ENCODE measurements around the gene CHMP1A. TPM values are rescaled to one million over a fixed set of nuclear protein-coding genes. Genes with fewer than 3 reads are reported as not detected.

The CHMP1A gene
- total and polyA plus RNA-seq, 2 donors (not counting 1 experiment from before 2014, with no cell fraction given), result 61.0 to 66.2 TPM

DNA sequence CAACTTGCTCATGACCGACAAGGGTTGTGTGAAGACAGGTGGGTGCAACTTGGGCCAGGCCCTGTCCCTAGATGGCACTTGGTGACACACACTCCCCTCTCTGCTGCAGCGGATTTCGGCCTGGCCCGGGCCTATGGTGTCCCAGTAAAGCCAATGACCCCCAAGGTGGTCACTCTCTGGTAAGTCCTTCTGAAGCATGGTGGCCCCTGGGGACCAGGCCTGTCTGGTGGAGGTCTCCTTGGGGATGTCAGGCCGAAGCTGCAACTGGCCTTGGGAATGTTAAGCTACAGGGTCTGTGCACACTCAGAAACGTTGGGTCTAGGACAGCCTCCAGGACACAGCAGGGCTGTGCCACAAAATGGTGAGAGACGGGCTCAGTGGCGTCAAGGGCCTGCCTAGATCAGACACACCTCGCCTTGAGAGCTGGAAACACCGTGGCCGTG lies 35.8 kb upstream of the CHMP1A start:
- no peak for TF ChIP-seq EZH2 (IDR thresholded peaks at IDR 0.05; ENCODE audit: low read length, missing control alignments)
- TF ChIP-seq, protein P1, sequence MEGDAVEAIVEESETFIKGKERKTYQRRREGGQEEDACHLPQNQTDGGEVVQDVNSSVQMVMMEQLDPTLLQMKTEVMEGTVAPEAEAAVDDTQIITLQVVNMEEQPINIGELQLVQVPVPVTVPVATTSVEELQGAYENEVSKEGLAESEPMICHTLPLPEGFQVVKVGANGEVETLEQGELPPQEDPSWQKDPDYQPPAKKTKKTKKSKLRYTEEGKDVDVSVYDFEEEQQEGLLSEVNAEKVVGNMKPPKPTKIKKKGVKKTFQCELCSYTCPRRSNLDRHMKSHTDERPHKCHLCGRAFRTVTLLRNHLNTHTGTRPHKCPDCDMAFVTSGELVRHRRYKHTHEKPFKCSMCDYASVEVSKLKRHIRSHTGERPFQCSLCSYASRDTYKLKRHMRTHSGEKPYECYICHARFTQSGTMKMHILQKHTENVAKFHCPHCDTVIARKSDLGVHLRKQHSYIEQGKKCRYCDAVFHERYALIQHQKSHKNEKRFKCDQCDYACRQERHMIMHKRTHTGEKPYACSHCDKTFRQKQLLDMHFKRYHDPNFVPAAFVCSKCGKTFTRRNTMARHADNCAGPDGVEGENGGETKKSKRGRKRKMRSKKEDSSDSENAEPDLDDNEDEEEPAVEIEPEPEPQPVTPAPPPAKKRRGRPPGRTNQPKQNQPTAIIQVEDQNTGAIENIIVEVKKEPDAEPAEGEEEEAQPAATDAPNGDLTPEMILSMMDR (conservative IDR thresholded peaks at IDR 0.05 in 1 of 2, IDR thresholded peaks at IDR 0.05 in 1 of 2; ENCODE audit: low read depth in 1 of 2, low read length in 2 of 2), result no peak
- Histone ChIP-seq H3K9me3 (ENCODE audit: control insufficient read depth, insufficient read depth, low read depth, low read length) (no peaks in the 10 kb centered on the region), H3K9ac (ENCODE audit: insufficient read depth, low read length) (no peak overlapping the region), H3K4me2 (ENCODE audit: extremely low read depth, insufficient read depth, low read length) (no peak overlapping the region), H2AFZ (ENCODE audit: low read length) (no peak overlapping the region), H3K4me3 (replicated peaks in 1 of 4; ENCODE audit: control extremely low read depth in 1 of 4, insufficient read depth in 1 of 4, low read depth in 3 of 4, low read length in 4 of 4) (no peak overlapping the region), H3K27ac (ENCODE audit: insufficient read depth, low read length) (no peak overlapping the region), H3K79me2 (ENCODE audit: control insufficient read depth, insufficient read depth, low read length) (peaks cover 6% of the 10 kb centered on the region), H3K36me3 (ENCODE audit: control insufficient read depth, insufficient read depth, low read length) (peaks cover 47% of the 10 kb centered on the region), H4K20me1 (ENCODE audit: control insufficient read depth, extremely low read depth, insufficient read depth, low read length) (no peaks in the 10 kb centered on the region), H3K4me1 (ENCODE audit: control insufficient read depth, extremely low read depth, insufficient read depth, low read length) (peaks cover 5% of the 10 kb centered on the region), H3K27me3 (ENCODE audit: control insufficient read depth, insufficient read depth, low read length) (no peaks in the 10 kb centered on the region)
- DNase-seq (ENCODE audit: low read depth in 2 of 2), result no peak

DNA sequence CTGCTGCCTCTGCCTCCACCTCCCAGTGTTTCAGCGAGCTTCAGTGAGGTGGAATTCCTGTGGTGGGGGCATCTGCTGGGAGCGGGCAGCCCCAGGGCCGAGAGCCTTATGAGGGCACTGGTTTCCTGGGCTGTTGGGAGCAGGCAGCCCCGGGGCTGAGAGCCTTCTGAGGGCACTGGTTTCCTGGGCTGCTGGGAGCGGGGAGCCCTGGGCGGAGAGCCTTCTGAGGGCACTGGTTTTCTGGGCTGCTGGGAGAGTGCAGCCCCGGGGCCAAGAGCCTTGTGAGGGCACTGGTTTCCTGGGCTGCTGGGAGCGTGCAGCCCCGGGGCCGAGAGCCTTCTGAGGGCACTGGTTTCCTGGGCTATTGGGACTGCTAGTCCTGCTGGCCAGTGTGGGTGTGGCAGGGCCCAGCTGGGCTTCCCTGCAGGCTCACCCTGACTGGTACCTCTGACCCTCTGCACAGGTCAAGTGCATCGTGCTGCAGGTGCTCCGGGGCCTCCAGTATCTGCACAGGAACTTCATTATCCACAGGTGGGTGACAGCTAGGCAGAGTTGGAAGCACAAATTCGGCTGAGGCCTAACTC lies 34.6 kb upstream of the CHMP1A start:
- Histone ChIP-seq H2AFZ (ENCODE audit: low read length) (no peak overlapping the region), H3K36me3 (ENCODE audit: control insufficient read depth, insufficient read depth, low read length) (peaks cover 47% of the 10 kb centered on the region), H3K27ac (ENCODE audit: insufficient read depth, low read length) (no peak overlapping the region), H3K27me3 (ENCODE audit: control insufficient read depth, insufficient read depth, low read length) (no peaks in the 10 kb centered on the region), H3K9ac (ENCODE audit: insufficient read depth, low read length) (no peak overlapping the region), H3K4me2 (ENCODE audit: extremely low read depth, insufficient read depth, low read length) (no peak overlapping the region), H3K4me3 (replicated peaks in 1 of 4; ENCODE audit: control extremely low read depth in 1 of 4, insufficient read depth in 1 of 4, low read depth in 3 of 4, low read length in 4 of 4) (no peak overlapping the region), H3K4me1 (ENCODE audit: control insufficient read depth, extremely low read depth, insufficient read depth, low read length) (peaks cover 9% of the 10 kb centered on the region), H3K9me3 (ENCODE audit: control insufficient read depth, insufficient read depth, low read depth, low read length) (no peaks in the 10 kb centered on the region), H3K79me2 (ENCODE audit: control insufficient read depth, insufficient read depth, low read length) (peaks cover 17% of the 10 kb centered on the region), H4K20me1 (ENCODE audit: control insufficient read depth, extremely low read depth, insufficient read depth, low read length) (no peaks in the 10 kb centered on the region)
- DNase-seq (ENCODE audit: low read depth in 2 of 2), result no peak
- TF ChIP-seq EZH2 (IDR thresholded peaks at IDR 0.05; ENCODE audit: low read length, missing control alignments), result no peak
- TF ChIP-seq, protein P1 (conservative IDR thresholded peaks at IDR 0.05 in 1 of 2, IDR thresholded peaks at IDR 0.05 in 1 of 2; ENCODE audit: low read depth in 1 of 2, low read length in 2 of 2), result no peak

DNA sequence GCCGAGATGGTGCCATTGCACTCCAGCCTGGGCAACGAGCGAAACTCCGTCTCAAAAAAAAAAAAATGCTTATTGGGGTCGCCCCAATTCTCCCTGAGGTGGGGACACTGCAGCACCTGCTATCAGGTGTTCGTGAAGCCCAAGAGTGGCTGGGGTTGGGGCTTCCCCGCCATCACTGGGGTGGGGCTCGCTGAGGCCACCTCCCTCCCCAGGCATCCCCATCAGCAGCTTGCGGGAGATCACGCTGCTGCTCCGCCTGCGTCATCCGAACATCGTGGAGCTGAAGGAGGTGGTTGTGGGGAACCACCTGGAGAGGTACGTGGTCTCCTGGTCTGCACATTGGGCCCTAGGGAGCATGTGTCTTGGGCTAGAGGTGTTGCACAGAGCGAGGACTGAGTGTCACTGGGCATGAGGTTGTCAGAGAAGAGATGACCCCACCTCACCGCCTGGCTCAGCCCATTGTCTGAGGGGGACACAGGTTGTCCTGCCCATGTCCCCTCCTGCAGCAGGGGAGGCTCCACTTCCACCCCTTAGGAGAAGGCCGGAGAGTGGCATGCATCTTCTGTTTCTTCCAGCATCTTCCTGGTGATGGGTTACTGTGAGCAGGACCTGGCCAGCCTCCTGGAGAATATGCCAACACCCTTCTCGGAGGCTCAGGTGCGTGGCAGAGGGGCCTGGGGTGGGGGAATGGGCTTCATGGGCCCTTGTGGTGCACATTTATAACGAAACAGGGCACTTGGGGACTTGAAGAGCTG lies 33.9 kb upstream of the CHMP1A start:
- H3K36me3 ChIP-seq (ENCODE audit: control insufficient read depth, insufficient read depth, low read length), result peaks cover 47% of the 10 kb centered on the region
- H3K9me3 ChIP-seq (ENCODE audit: control insufficient read depth, insufficient read depth, low read depth, low read length), result no peaks in the 10 kb centered on the region
- no peak for DNase-seq (ENCODE audit: low read depth in 2 of 2)
- no peak overlapping the region for H3K27ac ChIP-seq (ENCODE audit: insufficient read depth, low read length)
- peaks cover 6% of the 10 kb centered on the region for H3K4me1 ChIP-seq (ENCODE audit: control insufficient read depth, extremely low read depth, insufficient read depth, low read length)
- H3K4me3 ChIP-seq (replicated peaks in 1 of 4; ENCODE audit: control extremely low read depth in 1 of 4, insufficient read depth in 1 of 4, low read depth in 3 of 4, low read length in 4 of 4), result no peak overlapping the region
- H3K79me2 ChIP-seq (ENCODE audit: control insufficient read depth, insufficient read depth, low read length), result peaks cover 17% of the 10 kb centered on the region
- no peak overlapping the region for H2AFZ ChIP-seq (ENCODE audit: low read length)
- H3K4me2 ChIP-seq (ENCODE audit: extremely low read depth, insufficient read depth, low read length), result no peak overlapping the region
- TF ChIP-seq, protein P1 (conservative IDR thresholded peaks at IDR 0.05 in 1 of 2, IDR thresholded peaks at IDR 0.05 in 1 of 2; ENCODE audit: low read depth in 1 of 2, low read length in 2 of 2), result no peak
- TF ChIP-seq EZH2 (IDR thresholded peaks at IDR 0.05; ENCODE audit: low read length, missing control alignments), result no peak
- no peaks in the 10 kb centered on the region for H3K27me3 ChIP-seq (ENCODE audit: control insufficient read depth, insufficient read depth, low read length)
- no peak overlapping the region for H3K9ac ChIP-seq (ENCODE audit: insufficient read depth, low read length)
- no peaks in the 10 kb centered on the region for H4K20me1 ChIP-seq (ENCODE audit: control insufficient read depth, extremely low read depth, insufficient read depth, low read length)
